Hepatic stellate cell (primary cell): ENCODE results near the gene REV1.
"Not testable (repeated sequence)": the region's sequence is repeated elsewhere in the genome, so short reads cannot be mapped to it uniquely, and the experiment has no call there.

Experiments
- DNase-seq: peaks from one replicate; pipeline ENCODE4 v3.0.0; 2011; ENCODE audit warnings: low spot score

The REV1 gene

DNA sequence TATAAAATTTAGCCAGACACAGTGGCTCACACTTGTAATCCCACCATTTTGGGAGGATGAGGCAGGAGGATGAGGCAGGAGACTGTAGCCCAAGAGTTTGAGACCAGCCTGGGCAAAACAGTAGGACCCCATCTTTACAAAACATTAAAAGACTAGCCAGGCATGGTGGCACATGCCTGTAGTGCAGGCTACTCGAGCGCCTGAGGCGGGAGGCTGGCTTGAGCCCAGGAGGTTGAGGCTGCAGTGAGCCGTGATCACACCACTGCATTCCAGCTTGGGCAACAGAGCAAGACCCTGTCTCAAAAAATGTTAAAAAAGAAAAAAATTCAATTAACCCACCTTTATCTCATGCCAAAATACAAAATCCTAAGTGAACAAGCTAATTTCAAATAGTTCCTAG is 4.0 kb downstream of the REV1 start:
- DNase-seq = no peak

DNA sequence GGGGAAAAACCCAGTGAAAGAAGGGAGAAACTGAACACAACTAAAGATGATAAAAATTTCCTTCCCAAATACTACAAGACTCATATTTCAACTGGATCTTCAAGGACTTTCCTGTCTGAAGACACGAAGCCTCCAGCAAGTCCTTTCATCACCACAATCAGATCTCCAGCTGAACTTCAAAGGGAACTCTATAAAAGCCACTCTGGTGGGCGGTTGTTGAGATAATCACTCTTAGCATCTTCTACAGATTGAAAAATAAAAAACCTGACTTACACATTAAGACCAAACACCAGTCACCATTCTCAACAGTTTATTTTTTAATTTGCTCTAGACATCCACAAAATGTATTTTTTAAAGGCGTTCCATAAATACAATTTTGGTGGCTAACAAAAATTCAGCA is 4.4 kb downstream of the REV1 start:
- no peak for DNase-seq

DNA sequence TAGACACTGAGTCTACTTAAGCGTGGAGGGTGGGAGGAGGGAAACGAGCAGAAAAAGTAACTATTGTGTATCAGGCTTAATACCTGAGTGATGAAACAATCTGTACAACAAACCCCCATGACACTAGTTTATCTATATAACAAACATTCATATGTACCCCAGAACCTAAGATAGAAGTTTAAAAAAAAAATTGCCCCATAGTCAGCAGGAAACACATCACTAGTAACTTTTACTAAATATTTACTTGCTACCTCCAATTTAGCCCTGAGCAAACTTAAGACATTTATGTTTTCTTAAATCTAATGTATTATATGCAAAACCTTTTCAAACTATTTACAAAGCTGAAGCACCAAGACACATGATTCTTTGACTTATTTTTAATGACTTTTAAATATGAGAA is 5.6 kb downstream of the REV1 start:
- no peak for DNase-seq

DNA sequence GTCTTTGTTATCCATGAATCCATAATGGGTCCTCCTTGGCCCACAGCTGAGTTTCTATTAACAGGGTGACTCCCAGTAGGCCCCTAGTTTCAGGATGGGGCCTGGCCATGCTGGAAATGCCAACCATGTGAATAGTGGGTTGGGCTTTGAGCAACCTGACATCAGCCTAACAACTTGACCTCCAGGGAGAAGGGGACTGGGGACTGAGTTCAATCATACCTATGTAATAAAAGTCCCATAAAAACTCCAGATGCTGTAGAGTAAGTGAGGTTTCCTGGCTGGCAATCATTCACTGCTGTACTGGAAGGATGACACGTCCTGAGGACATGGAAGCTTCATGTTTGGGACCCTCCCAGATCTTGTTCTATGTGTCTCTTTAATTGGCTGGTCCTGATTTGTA is 7.9 kb downstream of the REV1 start:
- DNase-seq = no peak

DNA sequence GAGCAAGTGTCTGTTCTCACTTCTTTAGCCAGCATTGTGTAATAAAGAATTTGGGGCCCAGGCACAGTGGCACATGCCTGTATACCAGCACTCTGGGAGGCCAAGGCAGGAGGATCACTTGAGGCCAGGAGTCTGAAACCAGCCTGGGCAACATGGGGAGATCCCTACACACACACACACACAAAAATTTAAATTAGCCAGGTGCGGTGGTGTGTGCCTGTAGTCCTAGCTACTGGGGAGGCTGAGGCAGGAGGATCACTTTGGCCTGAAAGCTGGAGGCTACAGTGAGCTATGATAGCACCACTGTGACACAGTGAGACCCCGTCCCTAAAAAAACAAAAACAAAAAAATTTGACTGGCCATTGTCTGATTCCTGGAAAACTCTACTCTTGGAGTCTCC is 8.3 kb downstream of the REV1 start:
- no peak for DNase-seq

DNA sequence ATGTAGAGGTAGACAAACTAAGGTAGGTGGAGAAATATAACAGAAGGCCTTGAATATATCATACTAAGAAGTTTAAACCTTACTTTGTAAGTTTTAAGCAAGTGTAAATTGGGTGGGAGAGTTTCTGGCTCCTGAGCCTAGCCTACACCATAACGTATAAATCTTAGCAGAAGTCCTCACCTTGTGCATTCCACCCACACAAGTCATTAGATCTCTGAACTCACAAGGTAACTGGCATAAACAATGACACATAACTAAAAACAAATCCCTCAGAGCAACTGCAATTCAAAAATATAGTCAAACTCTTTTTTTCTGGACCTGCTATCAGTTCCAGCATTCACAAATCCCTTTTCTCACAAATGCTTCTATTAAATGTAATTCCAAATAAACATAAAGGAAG is 9.4 kb downstream of the REV1 start:
- DNase-seq = no peak

DNA sequence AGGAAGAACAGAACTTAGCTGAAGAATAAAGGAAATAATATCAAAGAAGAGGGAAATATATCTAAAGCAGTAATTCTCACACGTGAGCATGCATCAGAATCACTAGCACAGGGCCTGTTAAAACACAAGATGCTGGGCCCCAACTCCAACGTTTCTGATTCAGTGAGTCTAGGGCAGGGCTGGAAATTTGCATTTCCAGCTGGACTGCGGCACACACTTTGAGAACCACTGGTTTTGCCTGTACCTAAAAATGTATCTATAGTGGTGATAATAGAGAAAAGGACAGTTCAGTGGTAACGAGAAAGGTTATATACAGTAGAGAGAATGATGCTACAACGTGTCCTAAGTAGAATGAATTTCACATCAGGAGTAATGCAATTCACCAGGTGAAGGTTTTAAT is 11.2 kb downstream of the REV1 start:
- DNase-seq = no peak

DNA sequence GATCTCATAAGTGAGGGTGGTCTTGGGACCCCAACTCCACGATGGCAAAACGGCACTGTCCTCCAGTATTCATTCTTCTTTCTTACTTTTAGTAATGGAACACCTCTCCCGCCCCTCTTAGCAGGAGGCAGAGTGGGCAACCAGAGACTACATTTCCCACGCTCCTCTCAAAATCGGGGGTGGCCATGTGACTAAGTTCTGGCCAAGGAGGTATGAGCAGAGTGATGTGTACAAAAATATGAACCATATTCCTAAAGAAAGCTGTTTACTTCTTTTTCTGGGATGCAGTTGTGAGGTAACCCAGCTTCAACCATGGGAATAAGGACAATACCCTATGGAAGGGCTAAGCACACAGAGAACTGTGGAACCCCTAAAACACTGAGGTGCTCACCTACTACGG is 12.8 kb downstream of the REV1 start:
- DNase-seq = no peak

DNA sequence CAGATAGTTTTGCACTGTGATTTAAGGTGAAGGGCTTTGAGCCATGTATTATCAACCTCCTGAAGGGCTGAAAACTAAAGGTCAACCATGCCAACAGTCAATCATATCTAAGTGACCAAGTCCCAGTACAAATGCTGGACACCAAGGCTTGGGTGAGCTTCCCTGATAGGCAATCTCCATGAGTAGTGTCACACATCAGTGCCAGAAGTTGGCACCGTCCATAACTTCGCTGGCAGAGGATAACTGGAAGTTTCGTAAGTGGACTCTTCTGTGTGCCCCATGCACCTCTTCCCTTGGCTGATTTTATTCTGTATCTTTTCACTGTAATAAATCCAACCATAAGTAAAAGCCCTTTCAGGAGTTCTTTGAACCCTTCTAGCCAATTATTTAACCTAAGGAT is 13.2 kb downstream of the REV1 start:
- DNase-seq = no peak

DNA sequence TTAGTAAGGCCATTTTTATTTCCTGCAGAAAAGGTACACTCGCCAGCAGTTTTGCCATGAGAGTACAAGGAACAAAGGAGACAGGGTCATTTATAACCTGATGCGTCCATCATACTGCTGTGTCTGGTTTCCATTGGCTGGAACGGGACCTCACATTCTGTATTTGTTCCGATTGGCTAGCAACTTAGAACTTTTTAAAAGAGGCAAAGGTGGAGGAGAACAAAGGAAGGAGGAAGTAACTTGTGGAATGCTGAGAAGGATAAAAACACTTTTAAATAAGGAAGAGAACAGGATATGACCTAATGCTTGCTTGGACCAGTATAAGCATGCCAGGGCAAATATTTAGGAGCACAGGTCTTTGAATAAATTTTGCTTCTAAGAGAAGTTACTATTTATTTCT is 14.7 kb downstream of the REV1 start:
- DNase-seq = not testable (repeated sequence)

DNA sequence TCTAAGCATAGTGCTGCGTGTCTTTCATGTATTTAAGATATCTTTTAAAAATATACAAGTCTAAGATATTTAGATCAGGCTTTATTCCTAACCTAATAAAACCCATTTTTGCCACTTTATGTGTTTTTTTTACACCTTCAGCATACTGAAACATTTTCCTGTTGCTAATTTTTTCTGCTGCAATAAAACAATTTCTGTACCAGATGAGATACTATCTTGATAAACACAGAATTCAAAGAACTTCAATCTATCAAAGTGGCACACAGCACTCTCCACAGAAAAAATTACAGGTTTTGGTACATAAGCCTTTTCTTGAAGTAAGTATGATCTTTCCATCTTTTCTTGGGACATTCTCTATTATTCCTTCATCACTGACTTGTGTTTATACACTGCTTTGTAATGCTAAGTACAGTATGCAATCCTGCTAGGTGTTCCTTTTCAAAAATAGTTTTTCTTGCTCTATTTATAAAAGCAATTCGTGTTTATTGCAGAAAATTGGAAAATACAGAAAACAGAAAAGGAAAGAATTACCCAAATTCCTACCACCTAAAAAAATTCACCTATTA is 16.2 kb downstream of the REV1 start:
- no peak for DNase-seq

DNA sequence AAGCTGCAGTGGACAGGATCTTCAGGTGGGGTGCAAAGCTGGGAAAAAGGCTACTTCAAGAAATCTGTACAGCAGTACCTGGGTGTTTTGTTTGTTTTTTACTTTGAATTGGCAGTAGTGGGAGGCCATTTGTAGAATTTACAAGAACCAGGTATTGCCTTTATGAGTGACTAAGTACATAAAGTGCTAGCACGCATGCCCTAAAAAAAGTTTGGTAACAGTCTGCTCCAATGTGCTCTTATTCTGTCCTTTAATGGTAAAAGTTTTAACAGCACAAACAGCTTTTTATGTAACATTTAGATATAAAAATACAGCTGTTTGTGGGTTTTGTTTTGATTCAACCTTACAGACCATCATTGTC is 17.2 kb downstream of the REV1 start:
- no peak for DNase-seq

DNA sequence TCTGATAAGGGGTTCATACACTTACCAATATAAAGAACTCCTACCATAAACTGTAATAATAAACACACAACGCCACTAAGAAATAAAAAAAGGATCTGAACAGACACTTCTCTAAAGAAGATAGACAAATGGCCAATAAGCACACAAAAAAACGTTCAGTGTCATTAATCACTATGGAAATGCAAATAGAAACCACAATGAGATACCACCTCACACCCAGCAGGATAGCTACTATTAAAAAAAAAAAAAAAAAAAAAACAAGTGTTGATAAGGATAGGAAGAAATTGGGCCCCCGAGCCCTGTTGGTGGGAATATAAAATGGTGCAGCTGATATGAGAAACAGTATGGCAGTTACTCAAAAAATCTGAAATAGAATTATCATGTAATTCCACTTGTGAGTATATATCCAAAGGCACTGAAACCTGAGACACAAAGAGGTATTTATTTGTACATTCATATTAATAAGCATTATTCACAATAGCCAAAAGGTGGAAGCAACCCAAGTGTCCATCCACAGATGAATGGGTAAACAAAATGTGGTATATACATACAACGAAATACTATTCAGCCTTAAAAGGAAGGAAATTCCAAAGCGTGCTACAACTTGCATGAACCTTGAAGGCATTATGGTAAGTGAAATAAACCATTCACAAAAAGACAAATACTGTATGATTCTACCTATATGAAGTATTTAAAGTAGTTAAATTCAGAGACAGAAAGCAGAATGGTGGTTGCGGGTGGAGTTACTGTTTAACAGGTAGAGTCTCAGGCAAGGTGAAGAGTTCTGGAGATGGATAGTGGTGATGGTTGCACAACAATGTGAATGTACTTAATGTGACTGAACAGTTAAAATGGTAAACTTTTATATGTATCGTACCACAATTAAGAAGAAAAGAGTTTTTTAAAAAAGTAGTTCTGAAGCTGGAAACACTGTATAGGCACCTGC is 17.9 kb downstream of the REV1 start:
- no peak for DNase-seq

DNA sequence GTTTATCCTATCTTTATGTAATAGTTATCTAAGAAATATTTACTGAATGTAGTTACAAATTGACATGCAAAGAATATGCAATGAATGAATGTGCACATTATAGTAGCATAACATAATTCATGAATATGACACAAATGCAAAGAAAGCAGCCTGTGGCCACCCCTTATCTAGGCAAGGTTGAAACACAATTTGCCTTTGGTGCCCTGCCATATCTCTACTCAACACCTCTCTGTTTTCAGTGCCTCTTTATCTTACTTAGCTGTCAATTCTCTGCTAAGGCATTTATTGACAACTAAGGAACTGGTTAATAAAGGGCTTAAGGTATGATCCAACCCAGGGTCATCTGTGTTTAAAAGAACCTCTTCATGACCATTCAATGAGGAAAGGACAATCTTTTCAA is 18.9 kb downstream of the REV1 start:
- no peak for DNase-seq

DNA sequence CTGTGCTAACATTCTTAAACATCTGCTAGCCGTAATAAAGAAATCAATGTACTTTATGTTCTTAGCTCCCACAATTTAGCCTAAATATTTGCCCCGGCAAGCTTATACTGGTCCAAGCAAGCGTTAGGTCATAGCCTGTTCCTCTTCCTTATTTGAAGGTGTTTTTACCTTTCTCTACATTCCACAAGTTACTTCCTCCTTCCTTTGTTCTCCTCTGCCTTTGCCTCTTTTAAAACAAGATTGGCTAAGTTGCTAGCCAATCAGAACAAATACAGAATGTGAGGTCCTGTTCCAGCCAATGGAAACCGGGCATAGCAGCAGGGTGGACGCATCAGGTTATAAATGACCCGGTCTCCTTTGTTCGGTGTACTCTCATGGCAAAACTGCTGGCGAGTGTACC is 19.4 kb downstream of the REV1 start:
- not testable (repeated sequence) for DNase-seq

DNA sequence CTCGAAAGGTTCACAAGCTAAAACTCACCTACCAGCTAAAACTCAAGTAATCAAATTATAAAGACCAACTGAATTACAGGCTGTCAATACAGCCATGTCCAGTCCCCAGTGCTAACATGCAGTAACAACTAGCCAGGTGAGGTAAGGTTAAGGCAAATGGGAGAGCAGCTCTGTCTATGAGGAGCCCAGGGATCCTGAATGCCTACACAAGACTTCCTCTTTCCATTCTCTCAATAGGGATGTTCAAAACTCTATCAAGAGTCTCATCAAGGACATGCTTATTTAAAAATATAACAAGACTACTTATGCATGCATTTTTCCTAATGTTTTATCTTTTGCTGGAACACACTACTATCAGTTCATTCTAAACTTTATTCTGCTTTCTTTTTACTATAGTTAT is 20.4 kb downstream of the REV1 start:
- DNase-seq = no peak

DNA sequence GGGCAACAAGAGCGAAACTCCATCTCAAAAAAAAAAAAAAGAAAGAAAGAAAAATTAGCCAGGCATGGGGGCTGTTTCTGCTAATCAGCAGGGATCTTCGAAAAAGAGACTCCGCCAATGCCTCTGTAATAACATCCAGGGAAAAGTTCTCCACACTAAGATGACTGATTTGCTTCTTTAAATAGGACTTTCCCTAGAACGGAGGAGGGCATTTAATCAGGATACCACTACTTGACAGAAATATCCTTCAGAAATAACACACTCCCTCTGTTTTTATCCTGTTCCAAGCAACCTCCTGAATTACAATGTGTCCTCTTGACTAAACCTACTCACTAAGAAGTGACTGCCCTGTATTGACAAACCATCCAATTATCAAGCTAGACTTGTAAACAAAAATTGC is 21.7 kb downstream of the REV1 start:
- no peak for DNase-seq

DNA sequence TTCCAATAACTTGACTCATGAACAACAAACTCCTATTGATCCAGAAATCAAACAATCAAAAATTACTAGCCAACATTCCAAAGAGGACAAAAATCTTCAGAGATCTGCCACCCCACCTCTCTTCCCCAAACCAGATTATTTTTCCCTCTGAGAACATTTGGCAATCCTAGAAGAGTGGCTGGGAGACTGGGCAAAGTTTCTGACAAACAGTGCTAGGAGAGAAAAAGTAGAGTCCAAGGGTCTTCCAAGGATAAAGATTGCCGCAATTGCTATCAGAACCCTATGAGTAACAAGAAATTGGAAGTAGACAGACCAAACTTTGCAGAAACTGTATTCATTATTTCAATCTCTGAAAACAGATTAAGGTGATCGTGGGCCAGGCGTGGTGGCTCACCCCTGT is 22.4 kb downstream of the REV1 start:
- no peak for DNase-seq

DNA sequence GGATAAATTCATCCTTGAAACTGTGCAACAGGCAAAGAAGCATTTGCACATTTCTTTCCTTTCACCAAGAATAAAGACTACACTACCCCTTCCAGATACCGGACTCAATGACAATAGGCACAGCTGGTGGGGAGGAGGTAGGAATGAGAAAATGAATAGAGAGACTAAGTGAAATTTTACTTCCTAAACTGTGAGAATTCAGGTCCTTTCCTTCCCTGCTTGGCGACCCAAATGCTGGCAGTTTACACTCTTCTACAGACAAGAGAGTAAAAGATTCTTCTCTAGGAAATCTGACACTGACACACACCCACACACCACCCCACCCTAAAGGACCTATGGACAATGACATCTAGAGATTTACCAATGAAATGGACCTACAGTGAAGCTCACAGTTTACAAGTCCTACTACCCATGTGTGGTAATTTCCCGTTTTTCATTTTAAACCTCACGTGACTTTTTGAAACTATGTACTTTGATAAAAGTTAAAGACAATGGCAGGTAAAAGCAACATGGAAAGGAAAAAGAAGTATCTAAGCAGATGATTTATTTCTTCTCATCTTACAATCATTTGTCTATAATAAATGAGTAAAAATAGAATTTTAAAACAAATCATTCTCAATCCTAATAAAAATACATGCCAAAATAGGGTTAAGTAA is 27.9 kb downstream of the REV1 start:
- DNase-seq = no peak

DNA sequence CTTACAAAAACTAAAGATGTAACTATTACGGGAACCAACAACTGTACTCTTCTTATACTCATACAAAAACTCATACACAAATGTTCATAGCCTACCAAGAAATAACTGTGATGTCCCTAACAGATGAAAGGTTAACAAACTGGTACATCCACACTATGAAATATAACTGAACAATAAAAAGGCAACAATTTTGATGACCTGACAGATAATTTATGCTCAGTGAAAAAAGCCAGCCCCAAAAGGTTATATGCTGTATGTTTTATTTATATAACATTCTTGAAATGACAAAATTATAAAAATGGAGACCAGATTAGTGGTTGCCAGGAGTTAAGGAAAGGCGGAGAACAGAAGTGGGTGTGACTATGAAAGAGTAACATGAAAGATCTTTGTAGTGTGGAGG is 31.3 kb downstream of the REV1 start:
- DNase-seq = no peak

DNA sequence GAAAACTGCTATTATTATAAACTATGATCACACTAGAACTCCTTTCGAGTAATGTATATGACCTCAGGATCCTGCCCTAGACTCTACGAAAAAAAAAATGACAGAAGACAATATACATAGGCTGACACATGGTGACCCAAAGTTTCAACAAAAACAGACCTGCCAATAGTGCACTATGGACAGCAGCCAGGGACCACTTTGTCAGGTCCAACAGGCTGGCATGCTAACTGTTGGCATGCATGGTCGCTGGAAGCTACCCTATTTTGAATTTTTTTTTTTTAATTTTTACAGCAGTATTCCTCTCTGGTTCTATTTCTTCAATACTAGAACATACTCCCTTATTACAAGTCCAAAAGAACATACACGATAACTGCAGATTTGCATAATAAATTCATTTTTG is 38.1 kb downstream of the REV1 start:
- no peak for DNase-seq

DNA sequence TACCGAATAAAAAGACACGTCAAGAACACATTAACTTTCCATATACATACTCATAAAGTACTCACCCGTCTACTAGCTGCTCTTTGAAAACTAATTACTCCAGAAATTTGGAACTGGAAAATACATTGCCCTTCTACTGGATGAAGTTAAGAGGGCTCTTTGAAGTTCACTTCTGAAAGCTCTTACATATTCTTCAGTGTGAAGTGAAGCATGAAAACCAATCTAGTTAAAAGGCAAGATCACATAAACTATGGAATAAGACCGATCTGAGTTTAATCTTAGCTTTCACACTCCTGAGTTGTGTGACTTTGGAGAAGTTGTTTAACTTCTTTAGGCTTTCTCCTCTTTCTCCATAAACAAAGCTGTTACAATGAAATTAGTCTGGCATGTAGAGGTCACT is 38.5 kb downstream of the REV1 start:
- DNase-seq = no peak

DNA sequence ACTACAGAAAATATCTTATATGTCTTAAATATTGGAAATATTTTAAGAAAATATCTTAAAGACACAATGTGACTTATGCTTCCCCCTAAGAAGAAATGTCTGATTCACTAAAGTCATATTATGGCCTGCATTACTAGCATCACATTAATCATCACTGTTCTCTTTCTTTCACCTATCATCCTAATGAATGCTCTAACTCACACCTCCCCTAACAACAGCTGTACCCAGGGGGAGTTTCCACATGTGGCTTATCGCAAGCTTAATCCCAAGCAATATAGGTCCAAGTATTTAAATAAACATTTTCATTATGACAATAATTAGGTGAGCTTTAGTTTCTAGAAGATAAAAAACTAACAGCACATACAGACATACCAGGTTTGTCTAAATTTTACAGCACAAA is 39.6 kb downstream of the REV1 start:
- DNase-seq = no peak

DNA sequence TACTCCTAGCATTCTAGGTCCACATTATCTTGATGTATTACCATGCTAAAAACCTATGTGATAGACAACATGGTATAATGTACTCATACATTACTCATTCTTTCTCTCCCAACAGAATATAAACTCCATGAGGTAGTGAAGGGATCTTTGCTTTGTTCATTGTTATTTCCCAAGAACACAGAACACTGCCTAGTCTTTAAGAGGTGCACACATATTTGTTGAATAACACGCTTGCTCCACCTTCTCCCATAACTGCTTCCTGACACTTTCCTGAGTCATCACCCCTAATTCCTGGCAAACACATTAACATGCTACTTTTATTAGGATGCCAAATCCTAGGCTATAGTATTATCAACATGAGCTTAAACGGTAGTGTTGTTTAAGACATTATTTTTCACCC is 41.3 kb downstream of the REV1 start:
- DNase-seq = no peak
